A549 (cell line): ENCODE data around the gene INHBE.

ENCODE experiments used
- ATOH8 ChIP-seq: fragments of 250-450 bp; sonication (Bioruptor Pico); IDR thresholded peaks from 2 replicates; pipeline ENCODE4 v1.5.0; 2020; ENCODE audit warnings: low read depth, mild to moderate bottlenecking, moderate library complexity
- CHD2 ChIP-seq: fragments of 150-350 bp; IDR thresholded peaks from 2 replicates; pipeline ENCODE4 v1.6.1; 2014; ENCODE audit warnings: low read length; ENCODE audit not compliant: partially characterized antibody
- FOXS1 ChIP-seq: fragments of 250-450 bp; sonication (Bioruptor Pico); IDR thresholded peaks from 2 replicates; pipeline ENCODE4 v1.5.0; 2020; ENCODE audit warnings: mild to moderate bottlenecking, moderate library complexity
- JUN ChIP-seq, 2 experiments: fragments of >200 bp; sonication (Bioruptor Twin); formaldehyde crosslinking; IDR thresholded peaks; 2 replicates in 1 of 2; 3 replicates in 1 of 2; pipeline ENCODE4 v1.6.1; 2016 to 2017
- POLR2A ChIP-seq: IDR thresholded peaks from 2 replicates; pipeline ENCODE4 v1.6.1; 2012; ENCODE audit warnings: mild to moderate bottlenecking, low read length
- RAD21 ChIP-seq, 2 experiments: fragments of >200 bp in 1 of 2; sonication (Bioruptor Twin) in 1 of 2; formaldehyde crosslinking in 1 of 2; IDR thresholded peaks in 1 of 2; conservative IDR thresholded peaks in 1 of 2; 2 replicates in 1 of 2; 3 replicates in 1 of 2; pipeline ENCODE4 v1.6.1; 2012 to 2018; ENCODE audit warnings: inconsistent platforms in 1 of 2
- RFX5 ChIP-seq: fragments of 450-650 bp; IDR thresholded peaks from 2 replicates; pipeline ENCODE4 v1.7.1; 2014; ENCODE audit warnings: antibody characterized with exemption, mild to moderate bottlenecking, moderate library complexity
- TF ChIP-seq, protein P1 (sequence below): fragments of >200 bp; sonication (Bioruptor Twin); formaldehyde crosslinking; IDR thresholded peaks from 3 replicates; pipeline ENCODE4 v1.5.1; 2016

- TF ChIP-seq, protein P1, sequence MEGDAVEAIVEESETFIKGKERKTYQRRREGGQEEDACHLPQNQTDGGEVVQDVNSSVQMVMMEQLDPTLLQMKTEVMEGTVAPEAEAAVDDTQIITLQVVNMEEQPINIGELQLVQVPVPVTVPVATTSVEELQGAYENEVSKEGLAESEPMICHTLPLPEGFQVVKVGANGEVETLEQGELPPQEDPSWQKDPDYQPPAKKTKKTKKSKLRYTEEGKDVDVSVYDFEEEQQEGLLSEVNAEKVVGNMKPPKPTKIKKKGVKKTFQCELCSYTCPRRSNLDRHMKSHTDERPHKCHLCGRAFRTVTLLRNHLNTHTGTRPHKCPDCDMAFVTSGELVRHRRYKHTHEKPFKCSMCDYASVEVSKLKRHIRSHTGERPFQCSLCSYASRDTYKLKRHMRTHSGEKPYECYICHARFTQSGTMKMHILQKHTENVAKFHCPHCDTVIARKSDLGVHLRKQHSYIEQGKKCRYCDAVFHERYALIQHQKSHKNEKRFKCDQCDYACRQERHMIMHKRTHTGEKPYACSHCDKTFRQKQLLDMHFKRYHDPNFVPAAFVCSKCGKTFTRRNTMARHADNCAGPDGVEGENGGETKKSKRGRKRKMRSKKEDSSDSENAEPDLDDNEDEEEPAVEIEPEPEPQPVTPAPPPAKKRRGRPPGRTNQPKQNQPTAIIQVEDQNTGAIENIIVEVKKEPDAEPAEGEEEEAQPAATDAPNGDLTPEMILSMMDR: no peak
- TF ChIP-seq FOXS1 (no peak), CHD2 (no peak), JUN (IDR thresholded peaks at IDR 0.05) (no peak), POLR2A (no peak), ATOH8 (CRISPR knock-in tag) (no peak), RAD21 (conservative IDR thresholded peaks at IDR 0.05 in 1 of 2, IDR thresholded peaks at IDR 0.05 in 1 of 2) (no peak), RFX5 (no peak)
These were observed 16.7 kb upstream of the INHBE start for GRCh38 chr12:57438400-57438799.
